Smooth muscle cell (in vitro differentiated cells): ENCODE data around the gene HSPB6. TPM values are rescaled to one million over a fixed set of nuclear protein-coding genes. Genes with fewer than 3 reads are reported as not detected.
"Not testable (repeated sequence)": the region's sequence is repeated elsewhere in the genome, so short reads cannot be mapped to it uniquely, and the experiment has no call there.

Source experiments
- DNase-seq: peaks from one replicate; lab custom pipeline; 2025; ENCODE audit not compliant: unreplicated experiment; lab: John Stamatoyannopoulos, UW
- H2AFZ ChIP-seq: fragments of 200-600 bp; sonication (generic); 2 replicates; pipeline ENCODE4 v1.6.0; 2016; ENCODE audit warnings: antibody characterized with exemption, low read depth, mild to moderate bottlenecking
- H3F3A ChIP-seq: fragments of 200-600 bp; sonication (generic); 2 replicates; pipeline ENCODE4 v1.6.0; 2017; ENCODE audit warnings: antibody characterized with exemption, low read depth
- H3K27ac ChIP-seq: fragments of 200-600 bp; sonication (generic); 2 replicates; pipeline ENCODE4 v1.5.1; 2016; ENCODE audit warnings: low read depth, mild to moderate bottlenecking
- H3K27me3 ChIP-seq: fragments of 200-600 bp; sonication (generic); 2 replicates; pipeline ENCODE4 v1.6.1; 2016; ENCODE audit warnings: low read depth, mild to moderate bottlenecking
- H3K36me3 ChIP-seq: fragments of 200-600 bp; sonication (generic); 2 replicates; pipeline ENCODE4 v1.5.1; 2016; ENCODE audit warnings: low read depth
- H3K4me1 ChIP-seq: fragments of 200-600 bp; sonication (generic); 2 replicates; pipeline ENCODE4 v1.5.1; 2016; ENCODE audit warnings: low read depth
- H3K4me2 ChIP-seq: fragments of 200-600 bp; sonication (generic); 2 replicates; pipeline ENCODE4 v1.6.0; 2016; ENCODE audit warnings: mild to moderate bottlenecking
- H3K4me3 ChIP-seq: fragments of 200-600 bp; sonication (generic); 2 replicates; pipeline ENCODE4 v1.5.1; 2016; ENCODE audit warnings: mild to moderate bottlenecking
- H3K79me2 ChIP-seq: fragments of 200-600 bp; sonication (generic); 2 replicates; pipeline ENCODE4 v1.6.0; 2016; ENCODE audit warnings: low read depth, mild to moderate bottlenecking
- H3K9ac ChIP-seq: fragments of 200-600 bp; sonication (generic); 2 replicates; pipeline ENCODE4 v1.6.0; 2016; ENCODE audit warnings: low read depth
- H3K9me3 ChIP-seq: fragments of 200-600 bp; sonication (generic); replicated peaks from 2 replicates; pipeline ENCODE4 v1.5.1; 2016; ENCODE audit warnings: low read depth
- H4K20me1 ChIP-seq: fragments of 200-600 bp; sonication (generic); 2 replicates; pipeline ENCODE4 v1.6.0; 2016; ENCODE audit warnings: low read depth
- CTCF ChIP-seq: fragments of 200-600 bp; sonication (generic); IDR thresholded peaks from 2 replicates; pipeline ENCODE4 v1.5.1; 2017; ENCODE audit warnings: borderline replicate concordance, mild to moderate bottlenecking, antibody characterized with exemption; ENCODE audit not compliant: insufficient read depth, poor library complexity, severe bottlenecking
- WGBS: methylation state at CpG from one replicate; pipeline ENCODE4 v1.1.7; 2016; ENCODE audit warnings: low lambda C conversion rate; 5-methylcytosine and 5-hydroxymethylcytosine counted together
- polyA plus RNA-seq: library from polyadenylated mRNA; unstranded; fragments of >200 nt; fragmentation: Nextera tagmentation; extraction: Ambion mirVana; gene quantifications from 2 replicates; pipeline ENCODE4 v1.2.1, GENCODE V29; 2016
- total RNA-seq: library from RNA; depleted of rRNA; stranded (reverse); fragments of >200 nt; gene quantifications from 2 replicates; pipeline ENCODE4 v1.2.3, GENCODE V29; 2014

Gene HSPB6
- total and polyA plus RNA-seq, 2 experiments from 2014 or later: 19.1 to 254 TPM

GRCh38 chr19:35727053-35727955 is 29.5 kb downstream of the HSPB6 start:
- Histone ChIP-seq H3K4me2 (no peak overlapping the region), H2AFZ (no peak overlapping the region), H3K79me2 (peaks cover 4% of the 10 kb centered on the region), H3F3A (no peaks in the 10 kb centered on the region), H3K27ac (no peak overlapping the region), H3K9ac (no peak overlapping the region), H3K27me3 (no peaks in the 10 kb centered on the region), H3K4me3 (no peak overlapping the region), H3K36me3 (peaks cover 6% of the 10 kb centered on the region), H4K20me1 (peaks cover 12% of the 10 kb centered on the region), H3K4me1 (no peaks in the 10 kb centered on the region), H3K9me3 (no peaks in the 10 kb centered on the region)
- no peak for DNase-seq
- WGBS: 97% methylated on average over 25 of the region's 25 CpGs
- TF ChIP-seq CTCF: no peak

- Histone ChIP-seq H3K9me3 (no peaks in the 10 kb centered on the region), H3F3A (no peaks in the 10 kb centered on the region), H3K27ac (no peak overlapping the region), H3K79me2 (peaks cover 17% of the 10 kb centered on the region), H4K20me1 (peaks cover 8% of the 10 kb centered on the region), H3K9ac (no peak overlapping the region), H2AFZ (no peak overlapping the region), H3K4me1 (no peaks in the 10 kb centered on the region), H3K27me3 (no peaks in the 10 kb centered on the region), H3K4me2 (no peak overlapping the region), H3K4me3 (no peak overlapping the region), H3K36me3 (peaks cover 6% of the 10 kb centered on the region)
- 97% methylated on average over 23 of the region's 23 CpGs for WGBS
- TF ChIP-seq CTCF: no peak
- no peak for DNase-seq
Observed at GRCh38 chr19:35725216-35725861, 31.5 kb downstream of the HSPB6 start.

- Histone ChIP-seq H3K4me3 (no peak overlapping the region), H3K27ac (no peak overlapping the region), H3K36me3 (peaks cover 6% of the 10 kb centered on the region), H3K79me2 (peaks cover 25% of the 10 kb centered on the region), H3K4me1 (no peaks in the 10 kb centered on the region), H3K9me3 (no peaks in the 10 kb centered on the region), H2AFZ (no peak overlapping the region), H4K20me1 (peaks cover 16% of the 10 kb centered on the region), H3K9ac (no peak overlapping the region), H3K4me2 (no peak overlapping the region), H3K27me3 (no peaks in the 10 kb centered on the region), H3F3A (no peaks in the 10 kb centered on the region)
- WGBS: 98% methylated on average over 11 of the region's 12 CpGs
- DNase-seq: no peak
- TF ChIP-seq CTCF: no peak
Observed at GRCh38 chr19:35724560-35724959, 32.3 kb downstream of the HSPB6 start.

GRCh38 chr19:35724132-35724531 is 32.7 kb downstream of the HSPB6 start:
- not testable (repeated sequence) for H2AFZ ChIP-seq, H3K9ac ChIP-seq, H3K36me3 ChIP-seq, DNase-seq, H3K4me1 ChIP-seq, H3F3A ChIP-seq, H3K9me3 ChIP-seq, H3K27me3 ChIP-seq, H3K27ac ChIP-seq, H3K4me3 ChIP-seq, H3K4me2 ChIP-seq
- 96% methylated on average over 7 of the region's 7 CpGs for WGBS
- H4K20me1 ChIP-seq: peaks cover 20% of the 10 kb centered on the region
- H3K79me2 ChIP-seq: peaks cover 29% of the 10 kb centered on the region
